Motor neuron (in vitro differentiated cells): ENCODE results near the gene ABCA7. TPM values are rescaled to one million over a fixed set of nuclear protein-coding genes. Genes with fewer than 3 reads are reported as not detected.
A peak's percentile ranks its signal among the peaks of the same experiment; 100 is the strongest.

Experiments
- ATAC-seq, 8 experiments: fragments of 200-7000 bp; cut with Tn5 transposase; replicated peaks in 6 of 8; 2 replicates each; pipeline ENCODE4 v1.8.0; 2021; ENCODE audit warnings: mild to moderate bottlenecking in 8 of 8, moderate library complexity in 8 of 8
- H3K27ac ChIP-seq, 2 donors: fragments of 250-450 bp; sonication (Bioruptor Pico); 2 replicates each; pipeline ENCODE4 v1.9.0; 2021; ENCODE audit warnings: antibody characterized with exemption in 2 of 2, mild to moderate bottlenecking in 2 of 2, moderate library complexity in 1 of 2
- H3K4me1 ChIP-seq, 2 donors: fragments of 250-450 bp; sonication (Bioruptor Pico); replicated peaks in 1 of 2; 2 replicates each; pipeline ENCODE4 v1.6.1; 2021; ENCODE audit warnings: antibody characterized with exemption in 2 of 2, mild to moderate bottlenecking in 2 of 2, moderate library complexity in 1 of 2
- H3K4me3 ChIP-seq, 5 donors: fragments of 250-450 bp; sonication (Bioruptor Pico); 2 replicates each; pipeline ENCODE4 v1.9.0; 2021; ENCODE audit warnings: antibody characterized with exemption in 5 of 5, mild to moderate bottlenecking in 5 of 5, moderate library complexity in 4 of 5
- WGBS, 10 experiments: fragments of 450-650 bp; shearing (Covaris generic); methylation state at CpG; one replicate each; pipeline ENCODE4 v1.0.0; 2022; 5-methylcytosine and 5-hydroxymethylcytosine counted together
- in situ Hi-C, 9 experiments: fragments of 400-800 bp; cut with MboI; loops; one replicate each; pipeline ENCODE4 v1.15.0; 2021; ENCODE audit warnings: low sequenced_read_pairs in 9 of 9, low pct_unique_long_range_greater_than_20kb in 2 of 9; ENCODE audit not compliant: unreplicated experiment in 9 of 9
- total RNA-seq, 8 experiments: library from RNA; unstranded; fragments of 300-600 nt; gene quantifications; 2 replicates each; pipeline versions ENCODE4 v1.2.3 to v1.2.4, GENCODE V29; 2022

The ABCA7 gene
- total RNA-seq, 8 experiments from 2014 or later = 6.5 to 35.6 (median 9.1) TPM

- in situ Hi-C loops = no loop called here
- no peak for ATAC-seq
Measured at GRCh38 chr19:1091544-1092175, 51.8 kb downstream of the ABCA7 start.

DNA sequence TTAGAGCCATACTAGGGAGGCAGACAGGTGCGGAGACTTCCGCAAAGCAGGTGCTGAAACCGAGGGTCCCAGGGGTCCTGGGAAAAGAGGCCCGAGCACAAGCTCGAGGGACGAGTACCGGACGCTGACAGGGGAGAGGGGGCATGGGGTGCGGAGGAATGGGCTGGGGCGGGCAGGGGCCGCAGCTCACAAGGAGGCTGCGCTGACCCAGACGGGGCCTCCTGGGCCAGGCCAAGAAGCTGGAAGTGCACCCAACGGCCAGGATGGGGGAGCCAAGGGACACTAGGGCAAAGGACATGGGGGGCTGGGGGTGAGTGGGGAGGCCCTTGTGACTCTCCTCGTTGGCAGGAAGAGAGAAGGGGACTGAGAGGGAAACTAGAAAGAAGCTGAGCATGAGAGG, 53.4 kb downstream of the ABCA7 start:
- no peak for ATAC-seq
- peaks cover 7 to 9% of the 10 kb centered on the region in 2 donors for H3K4me1 ChIP-seq
- no peak overlapping the region for H3K27ac ChIP-seq
- in situ Hi-C loops = no loop called here
- WGBS, 10 experiments = 87 to 100% (median 100%) methylated on average over 2 to 5 of the region's 15 CpGs; no CpG with 5 or more reads in 7 of the 10 experiments
- peak overlapping the region in 1 of 5 donors; percentile 95 for H3K4me3 ChIP-seq

More at GRCh38 chr19:1091544-1092175, 51.8 kb downstream of the ABCA7 start:
- Histone ChIP-seq H3K4me1 (peaks cover 7 to 9% of the 10 kb centered on the region in 2 donors), H3K27ac (no peak overlapping the region), H3K4me3 (no peak overlapping the region)
- 100% methylated on average over 1 to 5 of the region's 27 CpGs; no CpG with 5 or more reads in 7 of the 10 experiments for WGBS, 10 experiments

DNA sequence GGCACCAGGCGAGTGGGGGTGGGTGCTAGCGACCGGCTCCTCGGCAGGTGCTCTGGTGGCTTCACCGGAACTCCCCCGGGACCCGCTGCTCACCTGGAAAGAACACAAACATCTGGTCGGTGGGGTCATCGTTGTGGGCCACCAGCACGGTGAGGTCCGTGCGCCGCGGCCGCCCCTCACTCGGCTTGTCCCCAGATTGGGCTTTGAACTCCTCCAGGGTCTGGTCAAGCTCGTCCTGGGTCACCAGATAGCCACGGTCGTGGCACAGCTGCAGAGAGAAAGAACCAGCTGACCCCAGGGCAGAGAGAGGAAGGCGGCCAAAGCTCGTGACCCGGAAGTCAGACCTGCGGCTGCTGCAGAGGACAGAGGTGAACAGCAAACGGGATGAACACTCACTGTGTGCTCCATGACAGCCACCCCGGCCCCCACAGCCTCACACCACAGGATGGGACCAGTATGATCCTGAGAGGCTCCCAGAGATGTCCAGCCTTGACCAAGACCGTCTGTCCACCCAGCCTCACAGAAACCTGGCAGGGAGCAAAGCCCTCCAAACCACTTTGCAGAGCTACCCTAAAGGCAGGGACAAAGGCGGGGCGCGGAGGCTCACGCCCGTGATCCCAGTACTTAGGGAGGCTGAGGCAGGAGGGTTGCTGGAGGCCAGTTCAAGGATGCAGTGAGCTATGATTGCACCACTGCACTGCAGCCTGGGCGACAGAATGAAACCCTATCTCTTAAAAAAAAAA, 54.1 kb downstream of the ABCA7 start:
- H3K27ac ChIP-seq = no peak overlapping the region
- ATAC-seq = peak in 2 of 8 experiments; percentile 2 to 3
- in situ Hi-C loops = no loop called here

DNA sequence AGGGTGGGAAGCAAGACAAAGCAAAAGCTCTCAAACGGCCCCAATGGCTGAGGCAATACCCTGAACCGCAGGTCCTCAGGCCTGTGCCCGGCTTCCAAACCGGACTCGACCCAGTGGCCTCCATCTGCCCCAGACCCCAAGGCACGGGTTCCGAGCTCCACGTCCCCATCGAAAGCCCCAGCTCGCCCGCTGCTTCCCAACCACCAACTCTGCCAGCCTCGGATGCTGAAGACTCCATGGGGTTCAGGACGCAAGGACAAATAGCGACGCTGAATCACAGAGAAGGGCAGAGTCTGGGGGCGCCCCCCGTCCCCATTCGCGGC, 54.7 kb downstream of the ABCA7 start:
- 0 to 7% (median 0%) methylated on average over 1 to 6 of the region's 19 CpGs; no CpG with 5 or more reads in 5 of the 10 experiments for WGBS, 10 experiments
- Histone ChIP-seq H3K4me1 (peaks cover 7 to 9% of the 10 kb centered on the region in 2 donors), H3K27ac (peak overlapping the region; percentile 61 to 71), H3K4me3 (peak overlapping the region; percentile 63 to 95 (median 85))
- ATAC-seq = peak in 1 of 8 experiments; percentile 2
- in situ Hi-C loops = no loop called here

More for the DNA sequence above, 54.1 kb downstream of the ABCA7 start:
- 36 to 58% (median 47%) methylated on average over 2 to 8 of the region's 32 CpGs; no CpG with 5 or more reads in 5 of the 10 experiments for whole genome bisulfite sequencing, 10 experiments
- Histone ChIP-seq H3K4me3 (peak overlapping the region; percentile 63 to 95 (median 85)), H3K4me1 (peaks cover 7 to 9% of the 10 kb centered on the region in 2 donors)

GRCh38 chr19:1094978-1095701, 55.2 kb downstream of the ABCA7 start, which contains the start of gene POLR2E:
Gene POLR2E, minus strand, starts transcription at chr19:1095375. Its CDS starts 60 bp downstream, at chr19:1095315.
- ATAC-seq = peak; percentile 82 to 98 (median 96)
- in situ Hi-C loops = no loop called here
- 0 to 3% (median 0%) methylated on average over 3 to 23 of the region's 81 CpGs; no CpG with 5 or more reads in 6 of the 10 experiments for WGBS, 10 experiments
- H3K27ac ChIP-seq = peak within 1 kb of the TSS; percentile 61 to 71
- H3K4me3 ChIP-seq = peak within 1 kb of the TSS; percentile 63 to 95 (median 85)
- peaks cover 7 to 9% of the 10 kb centered on the region in 2 donors for H3K4me1 ChIP-seq

- Histone ChIP-seq H3K27ac (no peak overlapping the region), H3K4me1 (peaks cover 14 to 24% of the 10 kb centered on the region in 2 donors), H3K4me3 (no peak overlapping the region)
- in situ Hi-C loops = no loop called here
- 50 to 100% (median 84%) methylated on average over 1 to 5 of the region's 7 CpGs; no CpG with 5 or more reads in 5 of the 10 experiments for WGBS, 10 experiments
- no peak for ATAC-seq
Measured at GRCh38 chr19:1097810-1098176, 57.9 kb downstream of the ABCA7 start.

GRCh38 chr19:1098177-1099051, 58.5 kb downstream of the ABCA7 start:
- Histone ChIP-seq H3K27ac (no peak overlapping the region), H3K4me1 (peaks cover 18 to 30% of the 10 kb centered on the region in 2 donors), H3K4me3 (no peak overlapping the region)
- in situ Hi-C loops = no loop called here
- 74 to 76% methylated on average over 3 to 4 of the region's 15 CpGs; no CpG with 5 or more reads in 8 of the 10 experiments for WGBS, 10 experiments
- ATAC-seq = no peak

DNA sequence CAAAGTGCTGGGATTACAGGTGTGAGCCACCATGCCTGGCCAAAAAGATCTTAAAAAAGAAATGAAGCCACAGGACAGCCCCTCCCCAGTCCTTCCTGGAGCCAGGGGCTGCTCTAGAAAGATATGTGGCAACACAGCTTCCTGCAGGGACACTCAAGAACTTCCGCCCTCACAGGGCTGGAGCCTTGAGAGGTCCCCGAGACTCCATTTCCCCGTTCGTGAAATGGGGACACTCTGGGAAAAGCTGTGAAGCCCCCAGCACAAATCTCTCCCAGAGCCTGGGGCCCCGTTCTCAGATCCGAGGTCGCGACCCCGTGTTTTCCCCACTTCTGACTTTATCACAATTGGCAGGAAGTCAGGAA, 61.4 kb downstream of the ABCA7 start:
- no peak for ATAC-seq
- H3K4me3 ChIP-seq = no peak overlapping the region
- 33 to 83% (median 68%) methylated on average over 3 to 6 of the region's 9 CpGs; no CpG with 5 or more reads in 5 of the 10 experiments for WGBS, 10 experiments
- in situ Hi-C loops = loop anchor here in 2 of 9 experiments (10.0 kb wide), 2 partner anchors 83 to 93 kb away; no protein-coding TSS in a partner anchor
- H3K27ac ChIP-seq = peak overlapping the region; percentile 20 to 53
- H3K4me1 ChIP-seq = peaks cover 22 to 29% of the 10 kb centered on the region in 2 donors

DNA sequence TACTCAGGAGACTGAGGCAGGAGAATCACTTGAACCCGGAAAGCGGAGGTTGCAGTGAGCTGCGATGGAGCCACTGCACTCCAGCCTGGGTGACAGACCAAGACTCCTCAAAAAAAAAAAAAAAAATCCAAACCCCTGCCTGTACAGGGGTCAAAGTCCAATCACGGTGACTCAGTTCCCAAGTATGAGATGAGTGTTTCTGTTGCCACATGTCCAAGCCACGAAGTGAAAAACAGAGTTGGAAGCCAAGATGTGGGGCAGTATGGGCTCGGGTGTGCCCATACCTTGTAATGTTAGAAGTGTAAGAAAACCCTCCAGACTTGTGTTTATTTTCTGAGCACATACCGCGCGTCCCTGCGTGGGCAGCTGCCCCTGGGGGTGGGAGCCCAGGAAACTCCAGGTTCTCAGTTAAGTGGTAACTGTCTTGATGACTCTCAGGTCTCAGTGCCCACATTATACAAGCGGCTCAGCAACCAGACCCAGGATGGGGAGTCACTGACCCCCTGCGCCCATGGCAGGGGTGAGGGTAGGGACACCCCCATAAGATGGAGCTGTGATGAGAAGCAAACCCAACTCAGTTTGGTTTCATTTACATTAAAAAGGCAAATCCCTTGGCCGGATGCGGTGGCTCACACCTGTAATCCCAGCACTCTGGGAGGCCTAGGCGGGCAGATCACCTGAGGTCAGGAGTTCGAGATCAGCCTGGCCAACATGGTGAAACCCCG, 62.7 kb downstream of the ABCA7 start:
- ATAC-seq = peak in 1 of 8 experiments; percentile 0
- WGBS, 10 experiments = 4 to 100% (median 58%) methylated on average over 1 to 8 of the region's 17 CpGs; no CpG with 5 or more reads in 3 of the 10 experiments
- peak overlapping the region in 1 of 2 donors; percentile 95 for H3K27ac ChIP-seq
- peaks cover 22 to 29% of the 10 kb centered on the region in 2 donors for H3K4me1 ChIP-seq
- peak overlapping the region in 1 of 5 donors; percentile 98 for H3K4me3 ChIP-seq
- in situ Hi-C loops = loop anchor here in 2 of 9 experiments (10.0 kb wide), 2 partner anchors 82 to 92 kb away; no protein-coding TSS in a partner anchor

GRCh38 chr19:1103132-1103707, 63.3 kb downstream of the ABCA7 start:
- 1 to 90% (median 42%) methylated on average over 2 to 12 of the region's 20 CpGs; no CpG with 5 or more reads in 3 of the 10 experiments for WGBS, 10 experiments
- peak overlapping the region; percentile 10 to 99 (median 29) for H3K4me3 ChIP-seq
- H3K4me1 ChIP-seq = peaks cover 22 to 29% of the 10 kb centered on the region in 2 donors
- in situ Hi-C loops = loop anchor here in 2 of 9 experiments (10.0 kb wide), 2 partner anchors 82 to 92 kb away; no protein-coding TSS in a partner anchor
- no peak for ATAC-seq
- H3K27ac ChIP-seq = peak overlapping the region; percentile 80 to 95

DNA sequence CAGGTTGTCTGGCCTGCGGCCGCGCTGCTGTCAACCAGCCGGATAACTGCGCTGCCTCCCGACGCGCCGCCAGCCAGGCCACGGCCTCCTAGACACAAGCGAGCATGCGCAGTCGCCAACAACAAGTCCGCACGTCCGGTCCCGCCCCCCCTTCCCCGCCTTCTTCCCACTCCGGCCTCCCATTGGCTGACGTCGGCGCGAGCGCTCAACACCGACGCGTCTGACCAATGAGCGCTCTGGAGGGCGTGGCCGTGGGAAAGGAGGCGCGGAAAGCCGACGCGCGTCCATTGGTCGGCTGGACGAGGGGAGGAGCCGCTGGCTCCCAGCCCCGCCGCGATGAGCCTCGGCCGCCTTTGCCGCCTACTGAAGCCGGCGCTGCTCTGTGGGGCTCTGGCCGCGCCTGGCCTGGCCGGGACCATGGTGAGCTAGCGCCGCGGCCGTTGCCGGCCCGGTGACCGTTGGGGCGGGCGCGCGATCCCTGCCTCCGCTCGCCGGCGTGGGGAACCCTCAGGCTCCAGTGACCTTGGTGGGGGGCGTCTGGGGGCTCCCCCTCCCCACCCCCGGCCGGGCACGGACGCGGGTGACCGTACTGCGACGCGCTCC, 63.9 kb downstream of the ABCA7 start, which contains the start of gene GPX4:
GPX4 (plus strand) TSS at position 287 of the 603 bp plus-strand sequence; CDS start at position 337, 50 bp downstream.
- in situ Hi-C loops = loop anchor here in 2 of 9 experiments (10.0 kb wide), 2 partner anchors 81 to 91 kb away; no protein-coding TSS in a partner anchor
- 0% methylated on average over 1 to 4 of the region's 75 CpGs; no CpG with 5 or more reads in 8 of the 10 experiments for WGBS, 10 experiments

More for the DNA sequence above, 63.9 kb downstream of the ABCA7 start, which contains the start of gene GPX4:
- H3K27ac ChIP-seq = peak within 1 kb of the TSS; percentile 92 to 97
- peak; percentile 36 to 88 (median 82) for ATAC-seq
- peak within 1 kb of the TSS; percentile 66 to 99 (median 90) for H3K4me3 ChIP-seq
- peaks cover 22 to 29% of the 10 kb centered on the region in 2 donors for H3K4me1 ChIP-seq
